ENCODE results near the gene PSMB9. TPM values are rescaled to one million over a fixed set of nuclear protein-coding genes. Genes with fewer than 3 reads are reported as not detected.

Gene PSMB9
- total and polyA plus RNA-seq, 8 donors, result 5.1 to 18.1 (median 7.0) TPM

DNA sequence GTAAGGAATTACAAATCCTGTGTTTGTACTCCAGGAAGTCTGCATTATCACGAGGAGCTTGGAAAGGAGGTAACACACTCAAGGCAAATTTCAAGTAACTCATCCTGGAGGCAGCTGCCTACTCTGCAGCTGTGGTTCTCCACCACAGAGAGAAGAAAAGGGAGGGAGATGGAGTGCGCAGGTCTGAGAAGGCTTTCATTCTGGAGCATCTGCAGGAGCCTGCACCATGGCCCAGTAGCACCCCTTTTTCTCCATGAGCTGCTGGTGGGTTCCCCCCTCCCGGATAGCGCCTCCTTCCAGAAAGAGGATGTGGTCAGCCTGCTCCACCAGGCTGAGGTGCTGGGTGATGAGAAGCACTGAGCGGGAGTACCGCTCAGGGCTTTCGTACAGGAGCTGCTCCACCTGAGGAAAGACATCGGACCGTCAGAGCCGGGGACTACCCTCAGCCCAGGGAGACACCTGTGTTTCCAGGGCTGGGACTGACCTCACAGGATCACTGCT lies 8.6 kb upstream of the PSMB9 start:
- Histone ChIP-seq H3K4me1 (no peaks in the 10 kb centered on the region), H3K27ac (peak overlapping the region in 1 of 4 donors; percentile 96), H3K4me3 (peak overlapping the region in 1 of 4 donors; percentile 70), H3K27me3 (no peaks in the 10 kb centered on the region), H3K9me3 (no peaks in the 10 kb centered on the region), H3K36me3 (peaks cover 6 to 7% (median 7%) of the 10 kb centered on the region in 3 donors)
- FAIRE-seq (no peak), ATAC-seq (no peak), DNase-seq (no peak)
- 84 to 86% methylated on average over 10 of the region's 10 CpGs for WGBS, 2 donors
- TF ChIP-seq, protein P1, sequence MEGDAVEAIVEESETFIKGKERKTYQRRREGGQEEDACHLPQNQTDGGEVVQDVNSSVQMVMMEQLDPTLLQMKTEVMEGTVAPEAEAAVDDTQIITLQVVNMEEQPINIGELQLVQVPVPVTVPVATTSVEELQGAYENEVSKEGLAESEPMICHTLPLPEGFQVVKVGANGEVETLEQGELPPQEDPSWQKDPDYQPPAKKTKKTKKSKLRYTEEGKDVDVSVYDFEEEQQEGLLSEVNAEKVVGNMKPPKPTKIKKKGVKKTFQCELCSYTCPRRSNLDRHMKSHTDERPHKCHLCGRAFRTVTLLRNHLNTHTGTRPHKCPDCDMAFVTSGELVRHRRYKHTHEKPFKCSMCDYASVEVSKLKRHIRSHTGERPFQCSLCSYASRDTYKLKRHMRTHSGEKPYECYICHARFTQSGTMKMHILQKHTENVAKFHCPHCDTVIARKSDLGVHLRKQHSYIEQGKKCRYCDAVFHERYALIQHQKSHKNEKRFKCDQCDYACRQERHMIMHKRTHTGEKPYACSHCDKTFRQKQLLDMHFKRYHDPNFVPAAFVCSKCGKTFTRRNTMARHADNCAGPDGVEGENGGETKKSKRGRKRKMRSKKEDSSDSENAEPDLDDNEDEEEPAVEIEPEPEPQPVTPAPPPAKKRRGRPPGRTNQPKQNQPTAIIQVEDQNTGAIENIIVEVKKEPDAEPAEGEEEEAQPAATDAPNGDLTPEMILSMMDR (IDR thresholded peaks at IDR 0.05), result no peak
- intact Hi-C loops (cut with DNase I), result no loop called here

DNA sequence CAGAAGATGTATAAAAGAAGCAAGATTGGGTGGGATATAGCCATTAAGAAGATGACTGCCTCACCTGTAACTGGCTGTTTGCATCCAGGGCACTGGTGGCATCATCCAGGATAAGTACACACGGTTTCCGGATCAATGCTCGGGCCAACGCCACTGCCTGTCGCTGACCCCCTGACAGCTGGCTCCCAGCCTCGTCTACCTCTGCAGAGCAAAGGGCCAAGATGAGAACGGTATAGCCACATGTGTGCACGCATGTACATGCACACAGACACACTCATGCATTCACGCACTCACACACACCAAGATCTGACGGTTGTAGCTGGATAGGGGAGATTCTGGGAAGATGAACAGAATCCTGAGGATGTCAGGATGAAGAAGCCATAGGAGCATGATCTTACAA lies 7.0 kb upstream of the PSMB9 start:
- peaks cover 0 to 4% (median 0%) of the 10 kb centered on the region in 3 donors for H3K4me1 ChIP-seq
- no peak for ATAC-seq
- H3K9me3 ChIP-seq, result no peaks in the 10 kb centered on the region
- 90% methylated on average over 10 of the region's 10 CpGs for WGBS, 2 donors
- intact Hi-C loops (cut with DNase I), result no loop called here
- DNase-seq, result no peak
- FAIRE-seq, result no peak
- H3K36me3 ChIP-seq, result peaks cover 6 to 7% (median 7%) of the 10 kb centered on the region in 3 donors
- no peak overlapping the region for H3K27ac ChIP-seq
- H3K4me3 ChIP-seq, result no peak overlapping the region
- TF ChIP-seq, protein P1 (IDR thresholded peaks at IDR 0.05), result no peak
- no peaks in the 10 kb centered on the region for H3K27me3 ChIP-seq

DNA sequence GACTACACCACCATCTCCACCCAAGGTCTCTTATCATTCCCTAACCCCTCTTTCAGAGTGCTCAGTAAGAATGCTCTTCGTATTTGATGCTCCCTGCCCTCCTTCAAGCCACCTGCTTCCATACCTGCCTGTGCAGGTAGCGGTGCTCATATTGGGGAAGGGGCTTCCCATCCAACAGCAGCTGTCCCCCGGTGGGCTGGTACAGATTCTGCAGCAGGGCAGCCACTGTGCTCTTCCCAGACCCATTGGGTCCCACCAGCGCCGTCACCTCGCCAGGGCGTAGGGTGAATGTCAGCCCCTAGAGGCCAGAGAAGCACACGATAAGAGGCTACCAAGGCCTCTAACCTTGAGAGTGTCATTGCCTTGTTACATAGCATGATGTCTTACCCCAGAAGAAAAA lies 6.2 kb upstream of the PSMB9 start:
- TF ChIP-seq, protein P1 (IDR thresholded peaks at IDR 0.05), result no peak
- Histone ChIP-seq H3K27ac (no peak overlapping the region), H3K36me3 (peaks cover 6 to 7% (median 7%) of the 10 kb centered on the region in 3 donors), H3K4me1 (peaks cover 0 to 10% (median 0%) of the 10 kb centered on the region in 3 donors), H3K9me3 (no peaks in the 10 kb centered on the region), H3K27me3 (no peaks in the 10 kb centered on the region), H3K4me3 (no peak overlapping the region)
- intact Hi-C loops (cut with DNase I), result no loop called here
- DNase-seq, result no peak
- WGBS, 2 donors, result 91 to 92% methylated on average over 8 of the region's 8 CpGs
- no peak for ATAC-seq
- FAIRE-seq, result no peak

DNA sequence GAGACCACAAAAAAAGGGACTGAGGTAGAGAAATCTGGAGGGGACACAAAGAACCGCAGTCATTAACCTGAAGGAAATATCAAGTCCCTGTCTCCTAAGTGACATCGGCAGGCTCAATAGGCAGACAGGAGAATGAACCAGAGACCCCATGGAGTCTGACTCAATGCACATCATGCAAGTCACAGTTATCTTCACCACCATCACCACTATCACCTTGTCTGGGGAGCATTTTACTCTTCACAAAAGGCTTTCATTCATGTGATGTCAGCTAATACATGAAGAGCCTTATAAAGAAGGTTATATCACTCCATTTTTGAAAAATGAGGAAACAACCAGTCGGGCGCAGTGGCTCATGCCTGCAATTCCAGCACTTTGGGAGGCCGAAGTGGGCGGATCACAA lies 4.9 kb upstream of the PSMB9 start:
- no peak overlapping the region for H3K27ac ChIP-seq
- no peak for FAIRE-seq
- peaks cover 0 to 10% (median 0%) of the 10 kb centered on the region in 3 donors for H3K4me1 ChIP-seq
- peaks cover 6 to 7% (median 7%) of the 10 kb centered on the region in 3 donors for H3K36me3 ChIP-seq
- DNase-seq, result no peak
- H3K27me3 ChIP-seq, result no peaks in the 10 kb centered on the region
- no peak for ATAC-seq
- intact Hi-C loops (cut with DNase I), result no loop called here
- 76 to 79% methylated on average over 6 of the region's 6 CpGs for WGBS, 2 donors
- H3K4me3 ChIP-seq, result no peak overlapping the region
- TF ChIP-seq, protein P1 (IDR thresholded peaks at IDR 0.05), result no peak
- H3K9me3 ChIP-seq, result no peaks in the 10 kb centered on the region

DNA sequence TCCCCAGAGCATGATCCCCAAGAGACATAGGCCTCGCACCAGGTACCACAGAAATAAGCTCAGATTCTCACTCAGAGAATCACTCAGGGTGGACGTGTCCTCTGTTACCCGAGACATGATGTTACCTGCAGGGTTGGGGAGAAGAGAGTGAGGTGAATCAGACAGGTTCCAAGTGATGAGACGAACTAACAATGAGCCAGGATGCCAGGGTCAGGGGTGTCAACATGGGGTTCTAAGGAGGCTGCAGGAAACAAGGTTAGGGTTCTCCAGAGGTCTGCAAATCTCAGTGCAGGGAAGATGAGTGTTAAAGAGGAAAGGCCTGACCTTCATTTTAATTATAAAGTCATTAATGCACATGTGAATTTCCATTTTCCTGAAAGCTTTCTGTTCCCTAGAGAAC lies 3.0 kb upstream of the PSMB9 start:
- DNase-seq, result no peak
- H3K36me3 ChIP-seq, result peaks cover 6 to 7% (median 7%) of the 10 kb centered on the region in 3 donors
- intact Hi-C loops (cut with DNase I), result no loop called here
- no peak overlapping the region for H3K4me3 ChIP-seq
- TF ChIP-seq, protein P1 (IDR thresholded peaks at IDR 0.05), result no peak
- H3K9me3 ChIP-seq, result no peaks in the 10 kb centered on the region
- no peak for FAIRE-seq
- H3K27me3 ChIP-seq, result no peaks in the 10 kb centered on the region
- WGBS, 2 donors, result 88 to 91% methylated on average over 4 of the region's 4 CpGs
- no peak overlapping the region for H3K27ac ChIP-seq
- peaks cover 0 to 10% (median 0%) of the 10 kb centered on the region in 3 donors for H3K4me1 ChIP-seq
- ATAC-seq, result no peak
